ENCODE results near the gene DCDC1.

Gene DCDC1

GRCh38 chr11:30919389-30920152 is 450.0 kb downstream of the DCDC1 start:
- TF ChIP-seq TAF1 (IDR thresholded peaks at IDR 0.05; ENCODE audit: borderline replicate concordance, insufficient read depth, low read length) (no peak), SIN3A (IDR thresholded peaks at IDR 0.05; ENCODE audit: borderline replicate concordance, insufficient read depth, low read length) (no peak), FOXP2 (optimal IDR thresholded peaks at IDR 0.05; ENCODE audit: borderline replicate concordance, extremely low read depth, extremely low read length, insufficient read depth) (no peak), POLR2AphosphoS5 (IDR thresholded peaks at IDR 0.05; ENCODE audit: low read depth, low read length) (no peak)
- TF ChIP-seq, protein P1, sequence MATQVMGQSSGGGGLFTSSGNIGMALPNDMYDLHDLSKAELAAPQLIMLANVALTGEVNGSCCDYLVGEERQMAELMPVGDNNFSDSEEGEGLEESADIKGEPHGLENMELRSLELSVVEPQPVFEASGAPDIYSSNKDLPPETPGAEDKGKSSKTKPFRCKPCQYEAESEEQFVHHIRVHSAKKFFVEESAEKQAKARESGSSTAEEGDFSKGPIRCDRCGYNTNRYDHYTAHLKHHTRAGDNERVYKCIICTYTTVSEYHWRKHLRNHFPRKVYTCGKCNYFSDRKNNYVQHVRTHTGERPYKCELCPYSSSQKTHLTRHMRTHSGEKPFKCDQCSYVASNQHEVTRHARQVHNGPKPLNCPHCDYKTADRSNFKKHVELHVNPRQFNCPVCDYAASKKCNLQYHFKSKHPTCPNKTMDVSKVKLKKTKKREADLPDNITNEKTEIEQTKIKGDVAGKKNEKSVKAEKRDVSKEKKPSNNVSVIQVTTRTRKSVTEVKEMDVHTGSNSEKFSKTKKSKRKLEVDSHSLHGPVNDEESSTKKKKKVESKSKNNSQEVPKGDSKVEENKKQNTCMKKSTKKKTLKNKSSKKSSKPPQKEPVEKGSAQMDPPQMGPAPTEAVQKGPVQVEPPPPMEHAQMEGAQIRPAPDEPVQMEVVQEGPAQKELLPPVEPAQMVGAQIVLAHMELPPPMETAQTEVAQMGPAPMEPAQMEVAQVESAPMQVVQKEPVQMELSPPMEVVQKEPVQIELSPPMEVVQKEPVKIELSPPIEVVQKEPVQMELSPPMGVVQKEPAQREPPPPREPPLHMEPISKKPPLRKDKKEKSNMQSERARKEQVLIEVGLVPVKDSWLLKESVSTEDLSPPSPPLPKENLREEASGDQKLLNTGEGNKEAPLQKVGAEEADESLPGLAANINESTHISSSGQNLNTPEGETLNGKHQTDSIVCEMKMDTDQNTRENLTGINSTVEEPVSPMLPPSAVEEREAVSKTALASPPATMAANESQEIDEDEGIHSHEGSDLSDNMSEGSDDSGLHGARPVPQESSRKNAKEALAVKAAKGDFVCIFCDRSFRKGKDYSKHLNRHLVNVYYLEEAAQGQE (IDR thresholded peaks at IDR 0.05; ENCODE audit: insufficient read depth in 1 of 2, low read depth in 2 of 2, low read length in 2 of 2), result no peak

- TF ChIP-seq, protein P1 (IDR thresholded peaks at IDR 0.05; ENCODE audit: insufficient read depth in 1 of 2, low read depth in 2 of 2, low read length in 2 of 2), result no peak
- no peak for TF ChIP-seq TAF1 (IDR thresholded peaks at IDR 0.05; ENCODE audit: borderline replicate concordance, insufficient read depth, low read length)
Measured at GRCh38 chr11:30917859-30918478, 451.6 kb downstream of the DCDC1 start.

- TF ChIP-seq, protein P1 (IDR thresholded peaks at IDR 0.05; ENCODE audit: insufficient read depth in 1 of 2, low read depth in 2 of 2, low read length in 2 of 2), result no peak
- no peak for TF ChIP-seq TAF1 (IDR thresholded peaks at IDR 0.05; ENCODE audit: borderline replicate concordance, insufficient read depth, low read length)
- TF ChIP-seq FOXP2 (optimal IDR thresholded peaks at IDR 0.05; ENCODE audit: borderline replicate concordance, extremely low read depth, extremely low read length, insufficient read depth), result no peak
- no peak for TF ChIP-seq SIN3A (IDR thresholded peaks at IDR 0.05; ENCODE audit: borderline replicate concordance, insufficient read depth, low read length)
Measured at GRCh38 chr11:30917266-30917665, 452.3 kb downstream of the DCDC1 start.

DNA sequence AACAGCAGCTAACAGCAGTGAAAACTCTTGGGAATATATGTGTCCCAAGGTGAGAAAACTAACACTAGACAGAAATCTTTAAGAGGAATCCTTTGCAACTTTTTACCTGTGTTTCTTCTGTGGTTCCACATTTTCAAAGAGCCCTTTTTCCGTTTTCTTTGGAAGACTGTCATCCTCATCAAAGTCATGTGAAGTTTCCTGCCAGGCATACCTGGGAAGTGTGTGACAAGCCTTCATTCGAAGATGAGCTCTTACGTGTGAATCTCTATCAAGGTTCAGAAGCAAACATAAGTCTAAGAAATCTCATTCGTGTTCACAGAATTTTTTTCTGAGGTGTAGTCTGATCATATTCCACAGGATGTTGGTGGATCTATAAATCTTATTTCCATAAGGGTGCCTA is 452.8 kb downstream of the DCDC1 start:
- TF ChIP-seq FOXP2 (optimal IDR thresholded peaks at IDR 0.05; ENCODE audit: borderline replicate concordance, extremely low read depth, extremely low read length, insufficient read depth) (no peak), TAF1 (IDR thresholded peaks at IDR 0.05; ENCODE audit: borderline replicate concordance, insufficient read depth, low read length) (no peak), POLR2AphosphoS5 (IDR thresholded peaks at IDR 0.05; ENCODE audit: low read depth, low read length) (no peak), SIN3A (IDR thresholded peaks at IDR 0.05; ENCODE audit: borderline replicate concordance, insufficient read depth, low read length) (no peak)
- TF ChIP-seq, protein P1 (IDR thresholded peaks at IDR 0.05; ENCODE audit: insufficient read depth in 1 of 2, low read depth in 2 of 2, low read length in 2 of 2), result no peak

Measured in PFSK-1 (cell line).